HepG2 (cell line): ENCODE measurements around the gene UCN2. TPM values are rescaled to one million over a fixed set of nuclear protein-coding genes. Genes with fewer than 3 reads are reported as not detected.

Source experiments
- ATAC-seq: fragments of 200-7000 bp; cut with Tn5 transposase; 3 replicates; pipeline ENCODE4 v1.9.1; 2020; ENCODE audit warnings: mild to moderate bottlenecking, moderate library complexity
- BruUV-seq: library from RNA; stranded (reverse); fragments of 400-500 nt; replicated peaks from 2 replicates; lab custom pipeline; 2021; lab: Mats Ljungman, UMichigan
- CTCF ChIA-PET: fragments of 300-600 bp; formaldehyde crosslinking; extraction: SDS; loops from one replicate; lab custom pipeline; 2021; ENCODE audit warnings: low total read pairs, inconsistent platforms, low intra/inter-chr PET ratio; lab: Yijun Ruan, JAX
- POLR2A ChIA-PET: fragments of 350-600 bp; sonication (Branson Sonifier 250); formaldehyde crosslinking; loops from one replicate; lab custom pipeline; 2020; ENCODE audit warnings: antibody characterized with exemption, inconsistent platforms; lab: Yijun Ruan, JAX
- DNase-seq: peaks from one replicate; pipeline ENCODE4 v3.0.0-alpha.2; 2015; ENCODE audit warnings: low spot score
- FAIRE-seq: peaks from 3 replicates; lab custom pipeline; 2011; peaks lifted over from hg19 to GRCh38; lab: Jason Lieb, UNC
- H2AFZ ChIP-seq: one replicate; pipeline ENCODE4 v1.6.1; 2011; ENCODE audit warnings: low read length, inconsistent platforms
- H3K27ac ChIP-seq: fragments of 300-600 bp; 3 replicates; pipeline ENCODE4 v1.8.0; 2011; ENCODE audit warnings: mixed run types, mild to moderate bottlenecking, mixed read lengths, low read length, inconsistent platforms; ENCODE audit not compliant: insufficient read depth; ENCODE audit errors: extremely low read length
- H3K27me3 ChIP-seq, 2 experiments: fragments of 200-600 bp in 1 of 2; 2 replicates in 1 of 2; 3 replicates in 1 of 2; pipeline versions ENCODE4 v1.6.0 to v1.8.0; 2011; ENCODE audit warnings: low read length in 2 of 2, mild to moderate bottlenecking in 2 of 2, moderate library complexity in 2 of 2, inconsistent platforms in 1 of 2; ENCODE audit not compliant: insufficient read depth in 2 of 2, control insufficient read depth in 1 of 2
- H3K36me3 ChIP-seq, 2 experiments: fragments of 200-600 bp in 1 of 2; replicated peaks in 1 of 2; 2 replicates in 1 of 2; 3 replicates in 1 of 2; pipeline versions ENCODE4 v1.5.1 to v1.8.0; 2011; ENCODE audit warnings: low read length in 2 of 2, inconsistent platforms in 1 of 2; ENCODE audit not compliant: insufficient read depth in 2 of 2, control insufficient read depth in 1 of 2
- H3K4me1 ChIP-seq: 2 replicates; pipeline ENCODE4 v1.5.1; 2012; ENCODE audit warnings: low read length, inconsistent platforms; ENCODE audit not compliant: insufficient read depth
- H3K4me2 ChIP-seq: 2 replicates; pipeline ENCODE4 v1.6.0; 2011; ENCODE audit warnings: low read depth, low read length, inconsistent platforms
- H3K4me3 ChIP-seq, 3 experiments: fragments of 200-600 bp in 1 of 3; sonication (generic), shearing (Covaris generic) in 1 of 3; replicated peaks in 1 of 3; 2 replicates each; pipeline ENCODE4 v1.5.1; 2011 to 2016; ENCODE audit warnings: low read length in 3 of 3, inconsistent platforms in 2 of 3, low read depth in 2 of 3, mild to moderate bottlenecking in 2 of 3, control low read depth in 1 of 3, mixed read lengths in 1 of 3; ENCODE audit not compliant: insufficient read depth in 1 of 3
- H3K79me2 ChIP-seq: one replicate; pipeline ENCODE4 v1.6.1; 2011; ENCODE audit warnings: low read length, inconsistent platforms; ENCODE audit not compliant: insufficient read depth
- H3K9ac ChIP-seq: 2 replicates; pipeline ENCODE4 v1.6.0; 2011; ENCODE audit warnings: mild to moderate bottlenecking, low read depth, low read length, inconsistent platforms; ENCODE audit not compliant: insufficient read depth
- H3K9me3 ChIP-seq: 2 replicates; pipeline ENCODE4 v1.5.1; 2012; ENCODE audit warnings: mild to moderate bottlenecking, low read length
- H4K20me1 ChIP-seq: 2 replicates; pipeline ENCODE4 v1.6.0; 2011; ENCODE audit warnings: inconsistent platforms, mild to moderate bottlenecking, low read length, moderate library complexity; ENCODE audit not compliant: insufficient read depth
- CCDC6 ChIP-seq: sonication (generic); formaldehyde crosslinking; IDR thresholded peaks from 2 replicates; pipeline ENCODE4 v1.8.1; 2022; ENCODE audit warnings: mild to moderate bottlenecking, missing genetic modification reagents, moderate library complexity
- ELF3 ChIP-seq: IDR thresholded peaks from 2 replicates; pipeline ENCODE4 v1.6.1; 2016; ENCODE audit warnings: missing genetic modification reagents, missing compliant biosample characterization
- POLR2AphosphoS2 ChIP-seq: IDR thresholded peaks from 2 replicates; pipeline ENCODE4 v1.6.1; 2011; ENCODE audit warnings: low read depth, low read length, improper control_type of control experiment
- PRDM10 ChIP-seq: sonication (generic); formaldehyde crosslinking; IDR thresholded peaks from 2 replicates; pipeline ENCODE4 v1.4.0; 2020; ENCODE audit warnings: low read depth, missing genetic modification reagents
- TOE1 ChIP-seq: sonication (generic); formaldehyde crosslinking; IDR thresholded peaks from 2 replicates; pipeline ENCODE4 v1.4.0; 2020; ENCODE audit warnings: mild to moderate bottlenecking, missing genetic modification reagents
- ZBTB46 ChIP-seq: sonication (generic); formaldehyde crosslinking; IDR thresholded peaks from 2 replicates; pipeline ENCODE4 v1.4.0; 2020; ENCODE audit warnings: mild to moderate bottlenecking, missing genetic modification reagents, borderline replicate concordance
- ZNF17 ChIP-seq: sonication (generic); formaldehyde crosslinking; IDR thresholded peaks from 2 replicates; pipeline ENCODE4 v1.5.0; 2020; ENCODE audit warnings: mild to moderate bottlenecking, missing genetic modification reagents
- ZNF629 ChIP-seq: sonication (generic); formaldehyde crosslinking; conservative IDR thresholded peaks from 2 replicates; pipeline ENCODE4 v1.5.0; 2020; ENCODE audit warnings: missing genetic modification reagents
- ZNF703 ChIP-seq: sonication (generic); formaldehyde crosslinking; IDR thresholded peaks from 2 replicates; pipeline ENCODE4 v1.5.1; 2020; ENCODE audit warnings: missing genetic modification reagents, mild to moderate bottlenecking, moderate library complexity, borderline replicate concordance
- WGBS: methylation state at CpG from one replicate; pipeline ENCODE4 v1.1.6; 2017; ENCODE audit warnings: low lambda C conversion rate; 5-methylcytosine and 5-hydroxymethylcytosine counted together
- in situ Hi-C: cut with HindIII; loops from 2 replicates; pipeline ENCODE4 v1.10.0; 2017; ENCODE audit warnings: low pct_unique_long_range_greater_than_20kb; ENCODE audit not compliant: extremely low pct_ligation_motif_present
- intact Hi-C: fragments of 100-400 bp; cut with micrococcal nuclease; formaldehyde crosslinking; loops from one replicate; pipeline ENCODE4 v1.10.0; 2022; ENCODE audit not compliant: unreplicated experiment
- polyA plus RNA-seq, 8 experiments: library from polyadenylated mRNA; depleted of rRNA in 3 of 8; stranded (reverse) in 7 of 8; unstranded in 1 of 8; fragments of >200 nt; fragmentation: Illumina TruSeq in 4 of 8; extraction: Trizol in 4 of 8; gene quantifications; 2 replicates each; pipeline versions ENCODE4 v1.2.1 to v1.2.3, GENCODE V29; 2011 to 2016; ENCODE audit warnings: low read depth in 4 of 8, missing spikeins in 1 of 8, mixed read lengths in 1 of 8; ENCODE audit not compliant: insufficient read depth in 1 of 8
- total RNA-seq, 5 experiments: library from RNA; depleted of rRNA; stranded (reverse); fragments of >200 nt; fragmentation: Illumina TruSeq; extraction: Trizol; gene quantifications; 2 replicates each; pipeline ENCODE4 v1.2.3, GENCODE V29; 2016; ENCODE audit warnings: low read depth in 1 of 5
- TF ChIP-seq, protein P1 (sequence below): sonication (generic); formaldehyde crosslinking; IDR thresholded peaks from 2 replicates; pipeline ENCODE4 v1.4.0; 2020; ENCODE audit warnings: missing genetic modification reagents, mild to moderate bottlenecking, borderline replicate concordance
- TF ChIP-seq, protein P2 (sequence below): sonication (generic); formaldehyde crosslinking; IDR thresholded peaks from 2 replicates; pipeline ENCODE4 v1.8.1; 2023; ENCODE audit warnings: mild to moderate bottlenecking, missing genetic modification reagents

UCN2 gene
- total and polyA plus RNA-seq, 2 of the 13 experiments (the other 11 are each of a cell fraction or from before 2014, with no cell fraction given): 0.07 to 1.5 TPM

DNA sequence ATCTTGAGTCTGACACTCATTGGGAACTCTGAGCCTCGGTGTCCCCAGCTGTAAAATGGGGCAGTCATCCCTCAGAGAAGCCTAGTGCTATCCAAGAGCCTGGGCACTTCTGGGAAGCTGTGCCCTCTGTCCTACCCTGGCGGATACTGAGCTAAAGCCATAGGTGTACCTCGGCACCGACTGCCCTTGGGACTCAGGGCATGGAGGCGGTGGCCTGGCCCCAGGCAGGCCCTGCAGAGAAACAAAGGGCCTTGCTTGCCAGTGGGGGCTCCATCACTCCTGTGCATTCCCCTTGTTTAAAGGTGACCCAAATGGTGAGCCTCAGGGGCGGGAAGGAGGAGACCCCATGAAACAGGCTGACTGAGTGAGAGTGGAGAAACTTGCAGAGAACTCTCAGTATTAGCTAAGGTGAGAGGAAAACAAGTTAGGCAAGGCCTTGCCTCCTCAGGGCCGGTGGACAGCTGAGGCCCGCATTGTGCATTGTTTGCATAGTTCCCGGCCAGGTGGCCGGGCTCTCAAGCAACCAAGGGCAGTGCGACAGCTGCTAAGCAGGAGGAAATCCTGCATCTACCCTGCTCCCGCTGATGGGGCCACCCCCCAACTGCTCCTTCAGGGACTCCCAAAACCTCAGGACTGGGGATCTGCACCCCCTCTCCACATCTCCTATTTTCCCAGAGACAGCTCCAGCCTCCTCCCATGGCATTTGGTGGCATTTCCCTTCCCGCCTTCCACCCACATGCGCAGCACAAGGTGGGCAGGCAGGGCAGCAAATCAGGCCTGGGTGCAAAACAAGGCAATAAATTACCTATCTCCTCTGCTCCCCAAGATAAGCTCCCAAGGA, 11.2 kb downstream of the UCN2 start:
- no peak for FAIRE-seq
- TF ChIP-seq, protein P1, sequence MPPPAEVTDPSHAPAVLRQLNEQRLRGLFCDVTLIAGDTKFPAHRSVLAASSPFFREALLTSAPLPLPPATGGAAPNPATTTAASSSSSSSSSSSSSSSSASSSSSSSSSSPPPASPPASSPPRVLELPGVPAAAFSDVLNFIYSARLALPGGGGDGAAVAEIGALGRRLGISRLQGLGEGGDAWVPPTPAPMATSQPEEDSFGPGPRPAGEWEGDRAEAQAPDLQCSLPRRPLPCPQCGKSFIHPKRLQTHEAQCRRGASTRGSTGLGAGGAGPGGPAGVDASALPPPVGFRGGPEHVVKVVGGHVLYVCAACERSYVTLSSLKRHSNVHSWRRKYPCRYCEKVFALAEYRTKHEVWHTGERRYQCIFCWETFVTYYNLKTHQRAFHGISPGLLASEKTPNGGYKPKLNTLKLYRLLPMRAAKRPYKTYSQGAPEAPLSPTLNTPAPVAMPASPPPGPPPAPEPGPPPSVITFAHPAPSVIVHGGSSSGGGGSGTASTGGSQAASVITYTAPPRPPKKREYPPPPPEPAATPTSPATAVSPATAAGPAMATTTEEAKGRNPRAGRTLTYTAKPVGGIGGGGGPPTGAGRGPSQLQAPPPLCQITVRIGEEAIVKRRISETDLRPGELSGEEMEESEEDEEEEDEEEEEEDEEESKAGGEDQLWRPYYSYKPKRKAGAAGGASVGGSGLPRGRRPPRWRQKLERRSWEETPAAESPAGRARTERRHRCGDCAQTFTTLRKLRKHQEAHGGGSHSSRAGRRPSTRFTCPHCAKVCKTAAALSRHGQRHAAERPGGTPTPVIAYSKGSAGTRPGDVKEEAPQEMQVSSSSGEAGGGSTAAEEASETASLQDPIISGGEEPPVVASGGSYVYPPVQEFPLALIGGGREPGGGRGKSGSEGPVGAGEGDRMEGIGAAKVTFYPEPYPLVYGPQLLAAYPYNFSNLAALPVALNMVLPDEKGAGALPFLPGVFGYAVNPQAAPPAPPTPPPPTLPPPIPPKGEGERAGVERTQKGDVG: no peak
- TF ChIP-seq ZBTB46 (no peak), POLR2AphosphoS2 (no peak), ZNF17 (CRISPR knock-in tag) (no peak), CCDC6 (CRISPR knock-in tag) (no peak), ZNF629 (CRISPR knock-in tag) (peak; percentile 59), TOE1 (CRISPR knock-in tag) (no peak), PRDM10 (CRISPR knock-in tag) (no peak), ELF3 (CRISPR knock-in tag) (no peak), ZNF703 (no peak)
- TF ChIP-seq, protein P2, sequence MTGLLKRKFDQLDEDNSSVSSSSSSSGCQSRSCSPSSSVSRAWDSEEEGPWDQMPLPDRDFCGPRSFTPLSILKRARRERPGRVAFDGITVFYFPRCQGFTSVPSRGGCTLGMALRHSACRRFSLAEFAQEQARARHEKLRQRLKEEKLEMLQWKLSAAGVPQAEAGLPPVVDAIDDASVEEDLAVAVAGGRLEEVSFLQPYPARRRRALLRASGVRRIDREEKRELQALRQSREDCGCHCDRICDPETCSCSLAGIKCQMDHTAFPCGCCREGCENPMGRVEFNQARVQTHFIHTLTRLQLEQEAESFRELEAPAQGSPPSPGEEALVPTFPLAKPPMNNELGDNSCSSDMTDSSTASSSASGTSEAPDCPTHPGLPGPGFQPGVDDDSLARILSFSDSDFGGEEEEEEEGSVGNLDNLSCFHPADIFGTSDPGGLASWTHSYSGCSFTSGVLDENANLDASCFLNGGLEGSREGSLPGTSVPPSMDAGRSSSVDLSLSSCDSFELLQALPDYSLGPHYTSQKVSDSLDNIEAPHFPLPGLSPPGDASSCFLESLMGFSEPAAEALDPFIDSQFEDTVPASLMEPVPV (CRISPR knock-in tag): no peak

More for the DNA sequence above, 11.2 kb downstream of the UCN2 start:
- Histone ChIP-seq H3K4me3 (peak overlapping the region in 2 of 3 experiments; percentile 17 to 43; a peak in 1 of 6 replicates), H3K9me3 (no peaks in the 10 kb centered on the region), H3K9ac (peak overlapping the region; percentile 38), H4K20me1 (peaks cover 51% of the 10 kb centered on the region), H2AFZ (no peak overlapping the region), H3K36me3 (peaks cover 22 to 55% of the 10 kb centered on the region in 2 experiments; a peak in 4 of 5 replicates), H3K79me2 (peaks cover 60% of the 10 kb centered on the region), H3K4me2 (peak overlapping the region; percentile 59; the same call in 1 of the 2 replicates), H3K27ac (no peak overlapping the region), H3K4me1 (peaks cover 72% of the 10 kb centered on the region), H3K27me3 (no peaks in the 10 kb centered on the region; a peak in 1 of 5 replicates)
- no TSS peak for BruUV-seq
- WGBS: 68% methylated on average over 8 of the region's 14 CpGs
- ATAC-seq (no peak), DNase-seq (no peak)
- in situ Hi-C loops: no loop called here
- ChIA-PET POLR2A (interaction anchor here (1.1 to 1.4 kb wide), 2 partner anchors 79 to 83 kb away, joined by 3 to 5 read pairs; partner anchors contain the start of gene SLC26A6), CTCF (no interaction called here)
- intact Hi-C loops: no loop called here
